K562 (cell line): ENCODE results near the gene HSPB7. TPM values are rescaled to one million over a fixed set of nuclear protein-coding genes. Genes with fewer than 3 reads are reported as not detected.

Experiments used
- ATF1 ChIP-seq, 2 experiments: fragments of 450-650 bp in 1 of 2; IDR thresholded peaks; 2 replicates each; pipeline ENCODE4 v1.6.1; 2016; ENCODE audit warnings: missing compliant biosample characterization in 1 of 2, missing genetic modification characterization in 1 of 2
- CBFA2T3 ChIP-seq: fragments of 450-650 bp; IDR thresholded peaks from 2 replicates; pipeline ENCODE4 v1.6.1; 2017
- ELF4 ChIP-seq: fragments of 450-650 bp; formaldehyde crosslinking; IDR thresholded peaks from 2 replicates; pipeline ENCODE4 v1.4.0; 2022; ENCODE audit warnings: missing genetic modification characterization
- JUND ChIP-seq, 2 experiments: IDR thresholded peaks; 2 replicates in 1 of 2; 3 replicates in 1 of 2; pipeline ENCODE4 v1.6.1; 2011; ENCODE audit warnings: borderline replicate concordance in 2 of 2, low read depth in 2 of 2, low read length in 2 of 2, improper control_type of control experiment in 1 of 2, missing biosample characterization in 1 of 2, missing genetic modification characterization in 1 of 2, missing genetic modification reagents in 1 of 2
- MEF2A ChIP-seq: IDR thresholded peaks from 2 replicates; pipeline ENCODE4 v1.6.1; 2011; ENCODE audit warnings: low read depth, mild to moderate bottlenecking, low read length, moderate library complexity; ENCODE audit not compliant: control insufficient read depth
- MIER1 ChIP-seq: fragments of 450-650 bp; IDR thresholded peaks from 2 replicates; pipeline ENCODE4 v1.6.1; 2016; ENCODE audit warnings: antibody characterized with exemption, mild to moderate bottlenecking, low read depth
- ZBTB8A ChIP-seq: fragments of 450-650 bp; IDR thresholded peaks from 2 replicates; pipeline ENCODE4 v1.6.1; 2018; ENCODE audit warnings: mild to moderate bottlenecking, moderate library complexity; ENCODE audit not compliant: partially characterized antibody
- polyA plus RNA-seq, 8 experiments: library from polyadenylated mRNA; depleted of rRNA in 4 of 8; stranded (reverse) in 5 of 8; unstranded in 3 of 8; fragments of >200 nt; fragmentation: Nextera tagmentation in 2 of 8; fragmentation: Illumina TruSeq in 1 of 8; extraction: Ambion mirVana in 2 of 8; extraction: Trizol in 1 of 8; gene quantifications; 2 replicates each; pipeline versions ENCODE4 v1.2.1 to v1.2.3, GENCODE V29; 2011 to 2014; ENCODE audit warnings: inconsistent platforms in 1 of 8, missing spikeins in 1 of 8
- total RNA-seq, 7 experiments: library from RNA; depleted of rRNA in 6 of 7; stranded (reverse); fragments of >200 nt in 6 of 7; fragmentation: Illumina TruSeq in 2 of 7; extraction: Trizol in 2 of 7; gene quantifications; 2 replicates each; pipeline versions ENCODE4 v1.2.1 to v1.2.3, GENCODE V29; 2011 to 2021; ENCODE audit warnings: low replicate concordance in 1 of 7
- TF ChIP-seq, protein P1 (sequence below): fragments of 450-650 bp; IDR thresholded peaks from 2 replicates; pipeline ENCODE4 v1.6.1; 2016; ENCODE audit warnings: mild to moderate bottlenecking, moderate library complexity
- TF ChIP-seq, protein P2 (sequence below): fragments of 450-650 bp; IDR thresholded peaks from 2 replicates; pipeline ENCODE4 v1.6.1; 2018; ENCODE audit not compliant: partially characterized antibody
- TF ChIP-seq, protein P3 (sequence below): IDR thresholded peaks from 2 replicates; pipeline ENCODE4 v1.6.1; 2014; ENCODE audit warnings: antibody characterized with exemption

Gene HSPB7
- total and polyA plus RNA-seq, 9 of the 15 experiments (the other 6 are each of a cell fraction or from before 2014, with no cell fraction given): 0.05 to 0.19 (median 0.07) TPM; not detected in 6

DNA sequence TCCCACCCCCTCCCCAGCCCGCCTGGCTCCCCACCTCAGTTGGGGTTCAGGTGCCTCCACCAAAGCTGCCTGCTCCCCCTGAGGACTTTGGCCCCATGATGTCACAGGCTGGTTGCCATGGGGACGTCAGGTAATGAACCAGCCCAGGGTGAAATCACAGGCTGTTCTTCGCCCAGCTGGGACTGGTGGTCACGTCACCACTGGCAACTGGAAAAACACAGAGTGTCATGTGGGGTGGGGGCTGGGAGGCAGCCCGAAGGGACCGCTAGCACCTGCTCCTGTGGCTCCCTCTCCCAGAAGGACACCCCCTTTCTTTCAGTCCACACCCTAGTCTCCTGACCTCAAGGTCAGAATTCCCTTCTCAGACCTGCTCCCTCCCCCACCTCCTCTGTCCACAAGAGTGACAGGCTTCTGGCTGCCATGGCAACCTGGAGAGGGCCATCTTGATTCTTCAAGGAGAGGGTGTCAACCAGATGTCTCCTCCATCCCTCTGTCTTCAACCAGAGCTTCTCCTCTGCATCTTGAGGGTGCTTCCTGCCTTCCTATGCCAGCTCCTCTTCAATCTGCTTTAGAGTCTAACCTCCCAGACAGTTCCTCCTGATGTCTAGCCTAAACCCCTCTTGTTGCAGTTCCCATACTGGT is 49.4 kb upstream of the HSPB7 start (continued):
- TF ChIP-seq, protein P1, sequence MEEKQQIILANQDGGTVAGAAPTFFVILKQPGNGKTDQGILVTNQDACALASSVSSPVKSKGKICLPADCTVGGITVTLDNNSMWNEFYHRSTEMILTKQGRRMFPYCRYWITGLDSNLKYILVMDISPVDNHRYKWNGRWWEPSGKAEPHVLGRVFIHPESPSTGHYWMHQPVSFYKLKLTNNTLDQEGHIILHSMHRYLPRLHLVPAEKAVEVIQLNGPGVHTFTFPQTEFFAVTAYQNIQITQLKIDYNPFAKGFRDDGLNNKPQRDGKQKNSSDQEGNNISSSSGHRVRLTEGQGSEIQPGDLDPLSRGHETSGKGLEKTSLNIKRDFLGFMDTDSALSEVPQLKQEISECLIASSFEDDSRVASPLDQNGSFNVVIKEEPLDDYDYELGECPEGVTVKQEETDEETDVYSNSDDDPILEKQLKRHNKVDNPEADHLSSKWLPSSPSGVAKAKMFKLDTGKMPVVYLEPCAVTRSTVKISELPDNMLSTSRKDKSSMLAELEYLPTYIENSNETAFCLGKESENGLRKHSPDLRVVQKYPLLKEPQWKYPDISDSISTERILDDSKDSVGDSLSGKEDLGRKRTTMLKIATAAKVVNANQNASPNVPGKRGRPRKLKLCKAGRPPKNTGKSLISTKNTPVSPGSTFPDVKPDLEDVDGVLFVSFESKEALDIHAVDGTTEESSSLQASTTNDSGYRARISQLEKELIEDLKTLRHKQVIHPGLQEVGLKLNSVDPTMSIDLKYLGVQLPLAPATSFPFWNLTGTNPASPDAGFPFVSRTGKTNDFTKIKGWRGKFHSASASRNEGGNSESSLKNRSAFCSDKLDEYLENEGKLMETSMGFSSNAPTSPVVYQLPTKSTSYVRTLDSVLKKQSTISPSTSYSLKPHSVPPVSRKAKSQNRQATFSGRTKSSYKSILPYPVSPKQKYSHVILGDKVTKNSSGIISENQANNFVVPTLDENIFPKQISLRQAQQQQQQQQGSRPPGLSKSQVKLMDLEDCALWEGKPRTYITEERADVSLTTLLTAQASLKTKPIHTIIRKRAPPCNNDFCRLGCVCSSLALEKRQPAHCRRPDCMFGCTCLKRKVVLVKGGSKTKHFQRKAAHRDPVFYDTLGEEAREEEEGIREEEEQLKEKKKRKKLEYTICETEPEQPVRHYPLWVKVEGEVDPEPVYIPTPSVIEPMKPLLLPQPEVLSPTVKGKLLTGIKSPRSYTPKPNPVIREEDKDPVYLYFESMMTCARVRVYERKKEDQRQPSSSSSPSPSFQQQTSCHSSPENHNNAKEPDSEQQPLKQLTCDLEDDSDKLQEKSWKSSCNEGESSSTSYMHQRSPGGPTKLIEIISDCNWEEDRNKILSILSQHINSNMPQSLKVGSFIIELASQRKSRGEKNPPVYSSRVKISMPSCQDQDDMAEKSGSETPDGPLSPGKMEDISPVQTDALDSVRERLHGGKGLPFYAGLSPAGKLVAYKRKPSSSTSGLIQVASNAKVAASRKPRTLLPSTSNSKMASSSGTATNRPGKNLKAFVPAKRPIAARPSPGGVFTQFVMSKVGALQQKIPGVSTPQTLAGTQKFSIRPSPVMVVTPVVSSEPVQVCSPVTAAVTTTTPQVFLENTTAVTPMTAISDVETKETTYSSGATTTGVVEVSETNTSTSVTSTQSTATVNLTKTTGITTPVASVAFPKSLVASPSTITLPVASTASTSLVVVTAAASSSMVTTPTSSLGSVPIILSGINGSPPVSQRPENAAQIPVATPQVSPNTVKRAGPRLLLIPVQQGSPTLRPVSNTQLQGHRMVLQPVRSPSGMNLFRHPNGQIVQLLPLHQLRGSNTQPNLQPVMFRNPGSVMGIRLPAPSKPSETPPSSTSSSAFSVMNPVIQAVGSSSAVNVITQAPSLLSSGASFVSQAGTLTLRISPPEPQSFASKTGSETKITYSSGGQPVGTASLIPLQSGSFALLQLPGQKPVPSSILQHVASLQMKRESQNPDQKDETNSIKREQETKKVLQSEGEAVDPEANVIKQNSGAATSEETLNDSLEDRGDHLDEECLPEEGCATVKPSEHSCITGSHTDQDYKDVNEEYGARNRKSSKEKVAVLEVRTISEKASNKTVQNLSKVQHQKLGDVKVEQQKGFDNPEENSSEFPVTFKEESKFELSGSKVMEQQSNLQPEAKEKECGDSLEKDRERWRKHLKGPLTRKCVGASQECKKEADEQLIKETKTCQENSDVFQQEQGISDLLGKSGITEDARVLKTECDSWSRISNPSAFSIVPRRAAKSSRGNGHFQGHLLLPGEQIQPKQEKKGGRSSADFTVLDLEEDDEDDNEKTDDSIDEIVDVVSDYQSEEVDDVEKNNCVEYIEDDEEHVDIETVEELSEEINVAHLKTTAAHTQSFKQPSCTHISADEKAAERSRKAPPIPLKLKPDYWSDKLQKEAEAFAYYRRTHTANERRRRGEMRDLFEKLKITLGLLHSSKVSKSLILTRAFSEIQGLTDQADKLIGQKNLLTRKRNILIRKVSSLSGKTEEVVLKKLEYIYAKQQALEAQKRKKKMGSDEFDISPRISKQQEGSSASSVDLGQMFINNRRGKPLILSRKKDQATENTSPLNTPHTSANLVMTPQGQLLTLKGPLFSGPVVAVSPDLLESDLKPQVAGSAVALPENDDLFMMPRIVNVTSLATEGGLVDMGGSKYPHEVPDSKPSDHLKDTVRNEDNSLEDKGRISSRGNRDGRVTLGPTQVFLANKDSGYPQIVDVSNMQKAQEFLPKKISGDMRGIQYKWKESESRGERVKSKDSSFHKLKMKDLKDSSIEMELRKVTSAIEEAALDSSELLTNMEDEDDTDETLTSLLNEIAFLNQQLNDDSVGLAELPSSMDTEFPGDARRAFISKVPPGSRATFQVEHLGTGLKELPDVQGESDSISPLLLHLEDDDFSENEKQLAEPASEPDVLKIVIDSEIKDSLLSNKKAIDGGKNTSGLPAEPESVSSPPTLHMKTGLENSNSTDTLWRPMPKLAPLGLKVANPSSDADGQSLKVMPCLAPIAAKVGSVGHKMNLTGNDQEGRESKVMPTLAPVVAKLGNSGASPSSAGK: no peak
- TF ChIP-seq ATF1 (CRISPR knock-in tag; IDR thresholded peaks at IDR 0.05): no peak
- TF ChIP-seq ATF1 (tag; IDR thresholded peaks at IDR 0.05): 0 out of 2 replicates have a peak, but pooled peaks have one; percentile 56
- TF ChIP-seq, protein P2, sequence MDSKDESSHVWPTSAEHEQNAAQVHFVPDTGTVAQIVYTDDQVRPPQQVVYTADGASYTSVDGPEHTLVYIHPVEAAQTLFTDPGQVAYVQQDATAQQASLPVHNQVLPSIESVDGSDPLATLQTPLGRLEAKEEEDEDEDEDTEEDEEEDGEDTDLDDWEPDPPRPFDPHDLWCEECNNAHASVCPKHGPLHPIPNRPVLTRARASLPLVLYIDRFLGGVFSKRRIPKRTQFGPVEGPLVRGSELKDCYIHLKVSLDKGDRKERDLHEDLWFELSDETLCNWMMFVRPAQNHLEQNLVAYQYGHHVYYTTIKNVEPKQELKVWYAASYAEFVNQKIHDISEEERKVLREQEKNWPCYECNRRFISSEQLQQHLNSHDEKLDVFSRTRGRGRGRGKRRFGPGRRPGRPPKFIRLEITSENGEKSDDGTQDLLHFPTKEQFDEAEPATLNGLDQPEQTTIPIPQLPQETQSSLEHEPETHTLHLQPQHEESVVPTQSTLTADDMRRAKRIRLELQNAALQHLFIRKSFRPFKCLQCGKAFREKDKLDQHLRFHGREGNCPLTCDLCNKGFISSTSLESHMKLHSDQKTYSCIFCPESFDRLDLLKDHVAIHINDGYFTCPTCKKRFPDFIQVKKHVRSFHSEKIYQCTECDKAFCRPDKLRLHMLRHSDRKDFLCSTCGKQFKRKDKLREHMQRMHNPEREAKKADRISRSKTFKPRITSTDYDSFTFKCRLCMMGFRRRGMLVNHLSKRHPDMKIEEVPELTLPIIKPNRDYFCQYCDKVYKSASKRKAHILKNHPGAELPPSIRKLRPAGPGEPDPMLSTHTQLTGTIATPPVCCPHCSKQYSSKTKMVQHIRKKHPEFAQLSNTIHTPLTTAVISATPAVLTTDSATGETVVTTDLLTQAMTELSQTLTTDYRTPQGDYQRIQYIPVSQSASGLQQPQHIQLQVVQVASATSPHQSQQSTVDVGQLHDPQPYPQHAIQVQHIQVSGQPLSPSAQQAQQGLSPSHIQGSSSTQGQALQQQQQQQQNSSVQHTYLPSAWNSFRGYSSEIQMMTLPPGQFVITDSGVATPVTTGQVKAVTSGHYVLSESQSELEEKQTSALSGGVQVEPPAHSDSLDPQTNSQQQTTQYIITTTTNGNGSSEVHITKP: no peak
- TF ChIP-seq ZBTB8A: no peak
- no peak for TF ChIP-seq MIER1
- TF ChIP-seq CBFA2T3: 0 out of 2 replicates have a peak, but pooled peaks have one; percentile 4
- no peak for TF ChIP-seq ELF4 (CRISPR knock-in tag)
- TF ChIP-seq JUND (IDR thresholded peaks at IDR 0.05; ENCODE audit: borderline replicate concordance, low read depth, low read length): no peak
- no peak for TF ChIP-seq JUND (tag; IDR thresholded peaks at IDR 0.05; ENCODE audit: borderline replicate concordance, low read depth, low read length)
- TF ChIP-seq MEF2A: no peak
- TF ChIP-seq, protein P3, sequence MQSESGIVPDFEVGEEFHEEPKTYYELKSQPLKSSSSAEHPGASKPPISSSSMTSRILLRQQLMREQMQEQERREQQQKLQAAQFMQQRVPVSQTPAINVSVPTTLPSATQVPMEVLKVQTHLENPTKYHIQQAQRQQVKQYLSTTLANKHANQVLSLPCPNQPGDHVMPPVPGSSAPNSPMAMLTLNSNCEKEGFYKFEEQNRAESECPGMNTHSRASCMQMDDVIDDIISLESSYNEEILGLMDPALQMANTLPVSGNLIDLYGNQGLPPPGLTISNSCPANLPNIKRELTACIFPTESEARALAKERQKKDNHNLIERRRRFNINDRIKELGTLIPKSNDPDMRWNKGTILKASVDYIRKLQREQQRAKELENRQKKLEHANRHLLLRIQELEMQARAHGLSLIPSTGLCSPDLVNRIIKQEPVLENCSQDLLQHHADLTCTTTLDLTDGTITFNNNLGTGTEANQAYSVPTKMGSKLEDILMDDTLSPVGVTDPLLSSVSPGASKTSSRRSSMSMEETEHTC: no peak
